ENCODE results near the gene DICER1.
"Not testable (repeated sequence)": the region's sequence is repeated elsewhere in the genome, so short reads cannot be mapped to it uniquely, and the experiment has no call there.

DICER1 gene

GRCh38 chr14:95142208-95142607, 15.1 kb downstream of the DICER1 start:
- TF ChIP-seq ELF4 (IDR thresholded peaks at IDR 0.05), result no peak
- TF ChIP-seq SP1 (IDR thresholded peaks at IDR 0.05), result no peak
- no peak for TF ChIP-seq FOXA1 (IDR thresholded peaks at IDR 0.05)
- no peak for TF ChIP-seq HDGF (IDR thresholded peaks at IDR 0.05; ENCODE audit: borderline replicate concordance)
- no peak for TF ChIP-seq LEF1 (IDR thresholded peaks at IDR 0.05; ENCODE audit: borderline replicate concordance)
- no peak for TF ChIP-seq SUZ12 (IDR thresholded peaks at IDR 0.05)
- TF ChIP-seq NFRKB (IDR thresholded peaks at IDR 0.05), result no peak
- TF ChIP-seq L3MBTL2 (conservative IDR thresholded peaks at IDR 0.05), result no peak
- TF ChIP-seq TARDBP (IDR thresholded peaks at IDR 0.05), result no peak
- TF ChIP-seq, protein P1, sequence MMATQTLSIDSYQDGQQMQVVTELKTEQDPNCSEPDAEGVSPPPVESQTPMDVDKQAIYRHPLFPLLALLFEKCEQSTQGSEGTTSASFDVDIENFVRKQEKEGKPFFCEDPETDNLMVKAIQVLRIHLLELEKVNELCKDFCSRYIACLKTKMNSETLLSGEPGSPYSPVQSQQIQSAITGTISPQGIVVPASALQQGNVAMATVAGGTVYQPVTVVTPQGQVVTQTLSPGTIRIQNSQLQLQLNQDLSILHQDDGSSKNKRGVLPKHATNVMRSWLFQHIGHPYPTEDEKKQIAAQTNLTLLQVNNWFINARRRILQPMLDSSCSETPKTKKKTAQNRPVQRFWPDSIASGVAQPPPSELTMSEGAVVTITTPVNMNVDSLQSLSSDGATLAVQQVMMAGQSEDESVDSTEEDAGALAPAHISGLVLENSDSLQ (IDR thresholded peaks at IDR 0.05), result no peak
- TF ChIP-seq FOXM1 (IDR thresholded peaks at IDR 0.05; ENCODE audit: borderline replicate concordance), result no peak
- TF ChIP-seq BHLHE40 (IDR thresholded peaks at IDR 0.05; ENCODE audit: borderline replicate concordance), result no peak
- TF ChIP-seq CTBP1 (IDR thresholded peaks at IDR 0.05; ENCODE audit: borderline replicate concordance), result no peak
- TF ChIP-seq ARNT (IDR thresholded peaks at IDR 0.05), result no peak
- no peak for TF ChIP-seq FOXK2 (IDR thresholded peaks at IDR 0.05)
- TF ChIP-seq ZNF384 (IDR thresholded peaks at IDR 0.05), result no peak
- ChIA-PET CTCF (no interaction called here), POLR2A (no interaction called here)
- no peak for DNase-seq (ENCODE audit: extremely low spot score)

DNA sequence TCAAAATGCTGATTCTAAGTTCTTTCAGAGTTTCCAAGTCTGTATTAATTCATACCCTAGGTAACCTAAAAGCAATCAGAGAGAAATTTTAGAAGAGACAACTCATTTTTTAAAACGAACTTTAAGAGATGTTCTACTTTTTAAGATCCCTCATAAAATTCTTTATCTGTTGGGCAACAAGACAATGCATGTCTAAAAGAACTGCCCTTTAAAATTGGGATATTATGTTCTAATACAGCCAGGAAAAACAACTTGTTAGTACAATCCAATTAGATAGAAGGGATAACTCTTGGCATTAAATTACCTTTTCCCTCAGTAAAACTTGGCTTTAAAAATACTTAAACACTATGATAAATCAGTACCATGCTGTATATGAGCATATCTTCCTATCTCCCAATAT, 15.6 kb downstream of the DICER1 start:
- DNase-seq (ENCODE audit: extremely low spot score), result no peak
- POLR2A ChIA-PET, result no interaction called here
- TF ChIP-seq, protein P1 (IDR thresholded peaks at IDR 0.05), result no peak
- TF ChIP-seq TARDBP (IDR thresholded peaks at IDR 0.05) (no peak), NFRKB (IDR thresholded peaks at IDR 0.05) (no peak), FOXK2 (IDR thresholded peaks at IDR 0.05) (no peak), SP1 (IDR thresholded peaks at IDR 0.05) (no peak), FOXM1 (IDR thresholded peaks at IDR 0.05; ENCODE audit: borderline replicate concordance) (no peak), LEF1 (IDR thresholded peaks at IDR 0.05; ENCODE audit: borderline replicate concordance) (no peak), ARNT (IDR thresholded peaks at IDR 0.05) (no peak)
- CTCF ChIA-PET, result no interaction called here

- no peak for DNase-seq (ENCODE audit: extremely low spot score)
- POLR2A ChIA-PET, result no interaction called here
- no peak for TF ChIP-seq ARNT (IDR thresholded peaks at IDR 0.05)
- no peak for TF ChIP-seq FOXK2 (IDR thresholded peaks at IDR 0.05)
- no peak for TF ChIP-seq NFRKB (IDR thresholded peaks at IDR 0.05)
- TF ChIP-seq SP1 (IDR thresholded peaks at IDR 0.05), result no peak
- no peak for TF ChIP-seq FOXM1 (IDR thresholded peaks at IDR 0.05; ENCODE audit: borderline replicate concordance)
- TF ChIP-seq, protein P1 (IDR thresholded peaks at IDR 0.05), result no peak
- no peak for TF ChIP-seq CTBP1 (IDR thresholded peaks at IDR 0.05; ENCODE audit: borderline replicate concordance)
- TF ChIP-seq SUZ12 (IDR thresholded peaks at IDR 0.05), result no peak
- no peak for TF ChIP-seq HDGF (IDR thresholded peaks at IDR 0.05; ENCODE audit: borderline replicate concordance)
- no peak for TF ChIP-seq L3MBTL2 (conservative IDR thresholded peaks at IDR 0.05)
- TF ChIP-seq BHLHE40 (IDR thresholded peaks at IDR 0.05; ENCODE audit: borderline replicate concordance), result no peak
- no peak for TF ChIP-seq TARDBP (IDR thresholded peaks at IDR 0.05)
- TF ChIP-seq LEF1 (IDR thresholded peaks at IDR 0.05; ENCODE audit: borderline replicate concordance), result no peak
- no peak for TF ChIP-seq ELF4 (IDR thresholded peaks at IDR 0.05)
- TF ChIP-seq FOXA1 (IDR thresholded peaks at IDR 0.05), result no peak
- CTCF ChIA-PET, result no interaction called here
Observed at GRCh38 chr14:95140060-95140858, 17.1 kb downstream of the DICER1 start.

GRCh38 chr14:95138876-95139275, 18.5 kb downstream of the DICER1 start:
- CTCF ChIA-PET, result no interaction called here
- POLR2A ChIA-PET, result no interaction called here
- DNase-seq (ENCODE audit: extremely low spot score), result no peak
- TF ChIP-seq NFRKB (IDR thresholded peaks at IDR 0.05), result no peak
- TF ChIP-seq HDGF (IDR thresholded peaks at IDR 0.05; ENCODE audit: borderline replicate concordance), result no peak
- no peak for TF ChIP-seq TARDBP (IDR thresholded peaks at IDR 0.05)
- TF ChIP-seq, protein P1 (IDR thresholded peaks at IDR 0.05), result no peak
- no peak for TF ChIP-seq L3MBTL2 (conservative IDR thresholded peaks at IDR 0.05)
- no peak for TF ChIP-seq FOXK2 (IDR thresholded peaks at IDR 0.05)
- no peak for TF ChIP-seq ZNF384 (IDR thresholded peaks at IDR 0.05)
- no peak for TF ChIP-seq SP1 (IDR thresholded peaks at IDR 0.05)
- TF ChIP-seq FOXM1 (IDR thresholded peaks at IDR 0.05; ENCODE audit: borderline replicate concordance), result no peak
- TF ChIP-seq ARNT (IDR thresholded peaks at IDR 0.05), result no peak
- no peak for TF ChIP-seq FOXA1 (IDR thresholded peaks at IDR 0.05)
- TF ChIP-seq SUZ12 (IDR thresholded peaks at IDR 0.05), result no peak
- no peak for TF ChIP-seq BHLHE40 (IDR thresholded peaks at IDR 0.05; ENCODE audit: borderline replicate concordance)

GRCh38 chr14:95138455-95138854, 18.9 kb downstream of the DICER1 start:
- DNase-seq (ENCODE audit: extremely low spot score); CTCF ChIA-PET: not testable (repeated sequence)
- POLR2A ChIA-PET, result interaction anchor here (0.8 kb wide), 1 partner anchor 36 kb away, joined by 3 read pairs; no protein-coding TSS in a partner anchor

DNA sequence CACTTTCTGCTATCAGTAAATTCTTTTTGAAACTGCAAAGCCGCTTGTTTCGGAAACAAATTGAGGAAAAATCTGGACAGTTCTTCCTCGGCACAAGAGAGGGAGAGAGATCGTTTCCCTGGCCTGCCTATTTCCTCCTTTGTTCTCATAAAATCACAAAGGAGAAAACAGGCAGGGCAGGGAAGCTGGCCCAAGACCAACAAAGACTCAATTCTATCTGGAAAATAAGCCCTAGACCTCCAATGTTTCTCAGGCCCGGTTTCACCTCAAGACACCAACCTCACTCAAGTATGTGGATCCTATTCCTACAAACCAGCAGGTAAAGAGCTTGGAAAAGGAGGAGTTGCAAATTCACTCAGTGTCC, 19.5 kb downstream of the DICER1 start:
- TF ChIP-seq LEF1 (IDR thresholded peaks at IDR 0.05; ENCODE audit: borderline replicate concordance) (no peak), CTBP1 (IDR thresholded peaks at IDR 0.05; ENCODE audit: borderline replicate concordance) (no peak), L3MBTL2 (conservative IDR thresholded peaks at IDR 0.05) (no peak), ELF4 (IDR thresholded peaks at IDR 0.05) (no peak), ARNT (IDR thresholded peaks at IDR 0.05) (no peak), TARDBP (IDR thresholded peaks at IDR 0.05) (no peak), HDGF (IDR thresholded peaks at IDR 0.05; ENCODE audit: borderline replicate concordance) (no peak), NFRKB (IDR thresholded peaks at IDR 0.05) (no peak), FOXA1 (IDR thresholded peaks at IDR 0.05) (no peak), FOXK2 (IDR thresholded peaks at IDR 0.05) (no peak), SP1 (IDR thresholded peaks at IDR 0.05) (no peak), ZNF384 (IDR thresholded peaks at IDR 0.05) (no peak)
- TF ChIP-seq, protein P1 (IDR thresholded peaks at IDR 0.05), result no peak
- no peak for DNase-seq (ENCODE audit: extremely low spot score)
- CTCF ChIA-PET, result no interaction called here
- POLR2A ChIA-PET, result interaction anchor here (0.8 kb wide), 1 partner anchor 35 kb away, joined by 3 read pairs; no protein-coding TSS in a partner anchor

All from HEK293T (cell line).